ENCODE data around the gene NR4A3. TPM values are rescaled to one million over a fixed set of nuclear protein-coding genes. Genes with fewer than 3 reads are reported as not detected.

Gene NR4A3
- total RNA-seq, 2 experiments from 2014 or later: 0.13 to 0.74 TPM

GRCh38 chr9:99816392-99816791 lies 5.3 kb upstream of the NR4A3 start:
- H3K27ac ChIP-seq (ENCODE audit: low read depth, low read length, poor library complexity, severe bottlenecking): no peak overlapping the region
- H3K79me2 ChIP-seq (ENCODE audit: insufficient read depth, low read depth, low read length): peaks cover 5% of the 10 kb centered on the region; the same call in 1 of the 2 replicates
- ChIA-PET CTCF (ENCODE audit: unreplicated experiment) (no interaction called here), POLR2A (interaction anchor here (1.0 kb wide), 1 partner anchor 9 kb away, joined by 3 read pairs; no protein-coding TSS in a partner anchor)
- DNase-seq (ENCODE audit: low spot score): no peak
- no peak for TF ChIP-seq EZH2phosphoT487 (IDR thresholded peaks at IDR 0.05; ENCODE audit: borderline replicate concordance, low read depth, low read length)
- no peak for TF ChIP-seq CTCF (conservative IDR thresholded peaks at IDR 0.05; ENCODE audit: low read length)
- no peak overlapping the region for H2AFZ ChIP-seq (ENCODE audit: low read length)
- H3K36me3 ChIP-seq (ENCODE audit: insufficient read depth, low read length): 0 out of 2 replicates have a peak, but pooled peaks cover under 1% of the 10 kb centered on the region
- H3K4me1 ChIP-seq (ENCODE audit: insufficient read depth, low read length, poor library complexity, severe bottlenecking): peaks cover 11% of the 10 kb centered on the region
- intact Hi-C loops (cut with micrococcal nuclease; ENCODE audit: unreplicated experiment): loop anchor here (5.0 to 10.0 kb wide), 6 partner anchors 281 to 632 kb away; partner anchors contain the start of genes ERP44, INVS and MSANTD3
- no peaks in the 10 kb centered on the region for H3K9me3 ChIP-seq (ENCODE audit: low read length)
- BruUV-seq (replicated peaks): no TSS peak
- no peaks in the 10 kb centered on the region for H4K20me1 ChIP-seq (ENCODE audit: insufficient read depth, low read length)
- H3K4me2 ChIP-seq (ENCODE audit: low read length): no peak overlapping the region
- no peaks in the 10 kb centered on the region for H3K9me2 ChIP-seq (ENCODE audit: insufficient read depth, low read length)
- no peak overlapping the region for H3K4me3 ChIP-seq (ENCODE audit: low read depth, low read length, poor library complexity, severe bottlenecking)

GRCh38 chr9:99818500-99818899 lies 3.2 kb upstream of the NR4A3 start:
- ChIA-PET CTCF (ENCODE audit: unreplicated experiment) (no interaction called here), POLR2A (interaction anchor here (0.6 kb wide), 1 partner anchor 522 kb away, joined by 3 read pairs; no protein-coding TSS in a partner anchor)
- peak overlapping the region; percentile 56; the same call in 1 of the 2 replicates for H2AFZ ChIP-seq (ENCODE audit: low read length)
- H3K4me1 ChIP-seq (ENCODE audit: insufficient read depth, low read length, poor library complexity, severe bottlenecking): peaks cover 20% of the 10 kb centered on the region
- H3K27ac ChIP-seq (ENCODE audit: low read depth, low read length, poor library complexity, severe bottlenecking): peak overlapping the region; percentile 80
- no peaks in the 10 kb centered on the region for H3K36me3 ChIP-seq (ENCODE audit: insufficient read depth, low read length)
- no peak for TF ChIP-seq CTCF (conservative IDR thresholded peaks at IDR 0.05; ENCODE audit: low read length)
- TF ChIP-seq EZH2phosphoT487 (IDR thresholded peaks at IDR 0.05; ENCODE audit: borderline replicate concordance, low read depth, low read length): no peak
- no peaks in the 10 kb centered on the region for H3K9me2 ChIP-seq (ENCODE audit: insufficient read depth, low read length)
- intact Hi-C loops (cut with micrococcal nuclease; ENCODE audit: unreplicated experiment): loop anchor here (2.0 to 10.0 kb wide), 7 partner anchors 88 to 634 kb away; partner anchors contain the start of genes ERP44, INVS, MSANTD3 and STX17
- DNase-seq (ENCODE audit: low spot score): peak; percentile 9
- H4K20me1 ChIP-seq (ENCODE audit: insufficient read depth, low read length): no peaks in the 10 kb centered on the region
- BruUV-seq (replicated peaks): TSS peak; percentile 66
- H3K9me3 ChIP-seq (ENCODE audit: low read length): no peaks in the 10 kb centered on the region
- peak overlapping the region; percentile 83 for H3K4me2 ChIP-seq (ENCODE audit: low read length)
- H3K4me3 ChIP-seq (ENCODE audit: low read depth, low read length, poor library complexity, severe bottlenecking): peak overlapping the region; percentile 73
- H3K79me2 ChIP-seq (ENCODE audit: insufficient read depth, low read depth, low read length): peaks cover 5% of the 10 kb centered on the region; the same call in 1 of the 2 replicates
